ENCODE measurements around the gene PPIL1.

Gene PPIL1

GRCh38 chr6:36836111-36837021, 38.2 kb downstream of the PPIL1 start:
- no peak for DNase-seq (ENCODE audit: low read depth in 2 of 2, low spot score in 1 of 2)

DNA sequence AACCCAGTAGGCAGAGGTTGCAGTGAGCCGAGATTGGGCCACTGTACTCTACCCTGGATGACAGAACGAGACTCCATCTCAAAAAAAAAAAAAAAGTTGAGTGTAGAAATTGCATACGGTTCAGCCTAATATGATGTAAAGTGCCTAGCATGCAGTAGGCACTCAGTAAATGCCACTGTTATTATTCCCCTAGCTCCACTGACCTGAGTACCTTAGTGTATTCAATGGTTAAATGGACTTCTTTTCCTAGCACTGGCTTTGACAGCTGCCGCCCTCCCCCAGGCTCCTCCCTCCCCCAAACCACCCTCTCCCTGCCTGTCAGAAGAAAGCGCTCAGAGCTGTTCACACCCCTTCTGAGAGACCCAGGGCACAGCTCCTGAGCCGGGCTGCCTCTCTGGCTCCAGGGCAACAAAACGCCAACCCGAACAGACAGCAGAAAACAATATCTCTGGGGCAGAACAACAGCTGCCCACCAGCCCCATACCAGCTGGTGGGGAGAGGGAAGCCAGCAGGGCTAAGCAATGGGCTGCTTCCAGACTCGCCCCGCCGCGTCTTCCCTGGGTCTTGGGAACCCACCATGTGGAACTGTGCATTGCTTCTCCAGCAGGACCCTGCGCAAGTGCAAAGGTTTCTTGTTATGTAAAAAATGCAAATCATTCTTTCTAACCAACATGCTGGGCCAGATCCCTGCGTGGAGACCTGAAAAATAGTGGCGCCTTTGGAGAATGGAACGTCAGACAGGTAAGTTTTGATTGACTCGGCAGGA, 39.8 kb downstream of the PPIL1 start:
- no peak for DNase-seq (ENCODE audit: low read depth in 2 of 2, low spot score in 1 of 2)

GRCh38 chr6:36833182-36833789, 41.3 kb downstream of the PPIL1 start:
- DNase-seq (ENCODE audit: low read depth in 2 of 2, low spot score in 1 of 2) = no peak

GRCh38 chr6:36832313-36832712, 42.3 kb downstream of the PPIL1 start:
- DNase-seq (ENCODE audit: low read depth in 2 of 2, low spot score in 1 of 2) = no peak

DNA sequence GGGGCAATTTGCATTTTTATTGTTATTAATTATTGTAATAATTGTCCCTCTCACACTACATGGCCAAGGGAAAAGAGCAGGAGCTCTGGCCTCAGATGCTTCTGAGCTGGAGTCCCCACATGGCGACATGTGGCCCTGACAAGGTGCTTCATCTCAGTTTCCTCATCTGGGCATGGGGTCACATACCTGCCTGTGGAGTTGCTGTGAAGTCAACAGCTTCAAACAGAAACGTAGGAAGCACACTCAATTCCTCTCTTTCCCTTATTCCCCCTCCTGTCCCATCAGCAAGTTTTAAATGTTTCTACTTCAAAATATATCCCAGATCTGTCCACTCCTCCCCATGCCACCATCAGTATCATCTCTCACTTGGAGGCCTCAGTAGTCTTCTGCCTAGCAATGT, 44.0 kb downstream of the PPIL1 start:
- no peak for DNase-seq (ENCODE audit: low read depth in 2 of 2, low spot score in 1 of 2)

- no peak for DNase-seq (ENCODE audit: low read depth in 2 of 2, low spot score in 1 of 2)
Measured at GRCh38 chr6:36829919-36830544, 44.6 kb downstream of the PPIL1 start.

GRCh38 chr6:36827261-36828079, 47.1 kb downstream of the PPIL1 start:
- no peak for DNase-seq (ENCODE audit: low read depth in 2 of 2, low spot score in 1 of 2)

DNA sequence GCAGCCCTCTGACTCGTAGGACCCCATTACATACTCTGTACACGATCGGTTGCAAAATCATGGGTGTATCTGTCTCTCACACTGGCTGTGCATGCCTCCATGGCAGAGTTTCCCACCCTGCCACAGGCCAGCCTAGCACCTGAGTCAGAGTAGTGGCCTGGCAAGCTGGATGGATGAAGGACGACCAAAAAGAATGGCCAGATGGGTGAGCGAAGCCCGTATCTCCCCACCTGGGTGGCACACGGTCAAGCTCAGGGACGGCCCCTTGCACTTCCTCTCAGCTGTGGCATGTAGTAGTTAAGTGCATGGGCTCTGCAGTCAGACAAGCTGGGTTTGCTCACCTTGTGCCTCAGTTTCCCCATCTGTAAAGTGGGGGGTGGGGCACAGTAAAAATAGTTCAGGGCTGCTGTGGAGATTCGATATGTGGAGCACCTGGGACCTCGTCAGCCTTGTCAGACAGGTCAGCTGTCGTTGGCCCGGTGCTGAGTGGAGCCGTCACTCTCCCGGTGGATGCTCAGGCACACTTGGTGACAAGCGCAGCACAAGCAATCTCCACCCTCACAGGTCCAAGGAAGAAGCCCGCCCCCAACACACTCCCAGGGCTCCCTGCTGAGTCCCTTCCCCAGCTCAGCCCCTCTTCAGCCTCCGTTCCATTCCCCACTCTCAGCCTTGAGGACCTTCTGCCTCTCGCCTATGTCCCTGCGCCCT, 47.9 kb downstream of the PPIL1 start:
- DNase-seq (ENCODE audit: low read depth in 2 of 2, low spot score in 1 of 2) = no peak

DNA sequence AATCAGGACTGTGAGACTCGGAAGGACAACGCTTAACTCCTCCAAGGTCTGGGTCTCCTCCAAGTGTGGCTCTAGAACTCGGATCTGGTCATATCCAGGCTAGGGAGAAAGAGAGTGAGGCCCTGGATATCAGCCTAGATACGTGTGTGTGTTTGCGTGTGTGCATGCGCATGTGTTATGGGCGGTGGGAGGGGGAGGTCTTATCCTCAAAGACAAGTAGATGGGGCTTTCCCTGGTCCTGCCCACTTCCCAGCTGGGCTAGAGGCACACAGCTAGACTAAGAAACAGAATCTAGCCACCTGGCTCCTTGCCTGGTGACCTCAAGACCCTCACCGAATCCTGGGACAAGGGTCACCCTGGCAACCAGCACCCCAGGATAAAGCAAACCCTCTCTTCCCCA, 48.6 kb downstream of the PPIL1 start:
- no peak for DNase-seq (ENCODE audit: low read depth in 2 of 2, low spot score in 1 of 2)

GRCh38 chr6:36825452-36825851, 49.2 kb downstream of the PPIL1 start:
- DNase-seq (ENCODE audit: low read depth in 2 of 2, low spot score in 1 of 2) = no peak

DNA sequence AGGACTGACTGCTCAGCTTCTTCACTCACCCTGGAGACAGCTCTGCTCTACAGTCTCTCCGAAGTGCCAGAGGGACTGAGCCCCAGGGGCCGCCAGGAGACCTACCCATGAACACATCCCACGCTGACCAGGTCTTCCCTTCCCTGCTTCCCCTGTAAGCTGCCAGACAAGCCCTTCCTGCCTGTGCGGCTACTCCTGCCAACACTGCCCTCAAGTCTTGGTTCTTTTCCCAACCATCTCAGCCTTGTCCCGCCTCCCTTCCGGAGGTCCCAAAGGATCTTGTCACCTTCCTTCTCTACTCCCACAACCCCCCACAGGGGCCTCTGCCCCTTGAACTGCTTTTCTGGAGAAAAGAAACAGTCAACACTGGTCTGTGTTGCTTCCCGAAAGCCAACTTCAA, 50.4 kb downstream of the PPIL1 start:
- no peak for DNase-seq (ENCODE audit: low read depth in 2 of 2, low spot score in 1 of 2)

GRCh38 chr6:36823421-36824096, 51.0 kb downstream of the PPIL1 start:
- DNase-seq (ENCODE audit: low read depth in 2 of 2, low spot score in 1 of 2) = no peak

- no peak for DNase-seq (ENCODE audit: low read depth in 2 of 2, low spot score in 1 of 2)
Measured at GRCh38 chr6:36822506-36823269, 51.9 kb downstream of the PPIL1 start.

- no peak for DNase-seq (ENCODE audit: low read depth in 2 of 2, low spot score in 1 of 2)
Measured at GRCh38 chr6:36821581-36822335, 52.8 kb downstream of the PPIL1 start.

DNA sequence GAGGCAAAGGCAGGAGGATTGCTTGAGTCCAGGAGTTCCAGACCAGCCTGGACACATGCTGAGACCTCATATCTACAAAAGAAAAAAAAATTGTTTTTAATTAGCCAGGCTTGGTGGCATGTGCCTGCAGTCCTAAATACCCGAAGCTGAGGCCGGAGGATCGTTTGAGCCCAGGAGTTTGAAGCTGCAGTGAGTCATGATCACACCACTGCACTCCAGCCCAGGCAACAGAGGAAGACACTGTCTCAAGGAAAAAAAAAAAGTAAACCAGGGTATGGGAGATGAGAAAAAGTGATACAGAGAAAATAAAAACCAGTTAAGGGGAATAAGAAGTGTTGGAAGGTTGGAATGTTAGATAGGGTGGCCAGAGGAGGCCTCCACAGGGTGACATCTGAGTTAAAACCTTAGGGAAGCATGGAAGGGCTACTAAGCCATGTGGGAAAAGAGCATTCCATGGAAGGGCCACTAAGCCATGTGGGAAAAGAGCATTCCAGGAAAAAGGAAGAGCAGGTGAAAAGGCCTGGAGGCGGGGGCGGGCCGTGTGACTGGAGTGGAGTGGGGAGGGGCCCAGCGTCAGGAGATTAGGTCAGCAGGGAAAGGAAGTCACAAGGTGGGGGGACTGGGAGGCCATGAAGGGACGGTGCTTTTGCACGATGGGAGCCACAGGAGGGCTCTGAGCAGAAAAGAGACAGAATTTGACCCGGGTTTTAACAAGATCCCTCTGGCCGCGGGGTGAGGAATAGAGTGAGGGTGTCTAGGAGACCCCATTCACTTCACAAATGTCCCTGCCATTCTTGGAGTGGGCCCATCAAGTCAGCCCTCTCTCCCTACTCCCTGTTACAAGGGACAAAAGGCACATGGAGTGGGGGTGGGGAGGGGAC, 53.7 kb downstream of the PPIL1 start:
- DNase-seq (ENCODE audit: low read depth in 2 of 2, low spot score in 1 of 2) = no peak

DNA sequence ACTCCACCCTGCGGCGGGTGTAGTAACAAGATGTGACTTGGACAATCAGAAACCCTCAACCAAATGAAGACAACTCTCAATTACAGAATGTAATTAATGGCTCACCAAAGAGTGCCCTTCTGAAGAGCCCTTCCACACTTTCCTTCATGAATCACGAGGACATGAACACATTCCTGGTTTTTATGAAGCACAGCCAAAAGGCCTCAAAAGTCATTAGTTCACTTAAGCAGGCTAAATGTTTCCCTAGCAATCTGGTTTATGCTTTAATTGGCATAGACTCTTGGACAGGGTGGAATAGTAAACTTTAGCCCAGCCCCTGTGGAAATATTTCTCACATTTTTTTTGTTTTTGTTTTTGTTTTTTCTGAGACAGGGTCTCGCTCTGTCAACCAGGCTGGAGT, 55.8 kb downstream of the PPIL1 start:
- no peak for DNase-seq (ENCODE audit: low read depth in 2 of 2, low spot score in 1 of 2)

- no peak for DNase-seq (ENCODE audit: low read depth in 2 of 2, low spot score in 1 of 2)
Measured at GRCh38 chr6:36817847-36818246, 56.8 kb downstream of the PPIL1 start.

All from stimulated activated CD8-positive, alpha-beta memory T cell treated with anti-CD3 and anti-CD28 coated beads, Interleukin-4, amount 100 ng/mL, for 4 hours (primary cell).